Fibroblast of mammary gland (primary cell): ENCODE measurements around the gene PSMC3.

Experiments used
- DNase-seq: peaks from one replicate; pipeline ENCODE4 v3.0.0-alpha.2; 2010; ENCODE audit warnings: low read depth
- H3K4me3 ChIP-seq: 2 replicates; pipeline ENCODE4 v1.5.1; 2011; ENCODE audit warnings: low read depth, mild to moderate bottlenecking, low read length, moderate library complexity; ENCODE audit not compliant: control insufficient read depth
- TF ChIP-seq, protein P1 (sequence below): conservative IDR thresholded peaks from 2 replicates; pipeline ENCODE4 v1.5.1; 2011; ENCODE audit warnings: low read depth, low read length, inconsistent platforms; ENCODE audit not compliant: control insufficient read depth, insufficient read depth

The PSMC3 gene

DNA sequence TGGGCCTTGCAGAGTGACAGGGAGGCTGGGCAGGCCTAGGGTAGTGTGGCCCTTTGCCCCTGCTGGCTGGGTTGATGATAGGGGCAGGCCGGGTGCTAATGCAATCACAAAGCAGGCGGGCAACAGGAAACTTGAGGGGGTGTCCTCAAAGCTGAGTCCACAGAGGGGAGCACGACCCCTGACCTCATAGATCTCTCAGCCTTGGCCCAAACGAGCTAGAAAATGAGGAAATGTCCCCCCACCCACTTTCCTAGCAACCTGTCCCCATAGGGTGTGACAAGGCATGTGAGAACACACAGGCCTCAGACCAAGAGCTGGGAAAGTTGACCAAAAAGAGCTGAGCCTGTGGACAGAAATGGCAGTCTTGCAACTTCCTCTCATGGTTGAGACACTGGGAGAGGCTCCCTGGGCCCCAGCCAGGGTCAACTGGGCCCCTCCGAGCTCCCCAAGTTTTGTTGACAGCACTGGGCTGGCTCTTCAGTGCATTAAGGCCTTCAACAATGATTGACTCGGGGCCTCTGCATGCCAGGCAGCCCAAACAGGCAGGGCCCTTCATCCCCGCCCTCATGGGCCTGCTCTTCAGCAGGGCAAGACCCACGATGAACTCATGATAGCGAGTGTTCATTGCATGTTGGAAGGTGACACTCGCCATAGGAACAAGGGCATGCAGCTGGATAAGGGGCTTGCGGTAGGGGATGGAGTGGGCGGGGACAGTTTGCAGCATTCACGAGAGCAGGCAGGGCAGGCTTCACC, 38.1 kb downstream of the PSMC3 start:
- H3K4me3 ChIP-seq = no peak overlapping the region
- TF ChIP-seq, protein P1, sequence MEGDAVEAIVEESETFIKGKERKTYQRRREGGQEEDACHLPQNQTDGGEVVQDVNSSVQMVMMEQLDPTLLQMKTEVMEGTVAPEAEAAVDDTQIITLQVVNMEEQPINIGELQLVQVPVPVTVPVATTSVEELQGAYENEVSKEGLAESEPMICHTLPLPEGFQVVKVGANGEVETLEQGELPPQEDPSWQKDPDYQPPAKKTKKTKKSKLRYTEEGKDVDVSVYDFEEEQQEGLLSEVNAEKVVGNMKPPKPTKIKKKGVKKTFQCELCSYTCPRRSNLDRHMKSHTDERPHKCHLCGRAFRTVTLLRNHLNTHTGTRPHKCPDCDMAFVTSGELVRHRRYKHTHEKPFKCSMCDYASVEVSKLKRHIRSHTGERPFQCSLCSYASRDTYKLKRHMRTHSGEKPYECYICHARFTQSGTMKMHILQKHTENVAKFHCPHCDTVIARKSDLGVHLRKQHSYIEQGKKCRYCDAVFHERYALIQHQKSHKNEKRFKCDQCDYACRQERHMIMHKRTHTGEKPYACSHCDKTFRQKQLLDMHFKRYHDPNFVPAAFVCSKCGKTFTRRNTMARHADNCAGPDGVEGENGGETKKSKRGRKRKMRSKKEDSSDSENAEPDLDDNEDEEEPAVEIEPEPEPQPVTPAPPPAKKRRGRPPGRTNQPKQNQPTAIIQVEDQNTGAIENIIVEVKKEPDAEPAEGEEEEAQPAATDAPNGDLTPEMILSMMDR = no peak
- no peak for DNase-seq

DNA sequence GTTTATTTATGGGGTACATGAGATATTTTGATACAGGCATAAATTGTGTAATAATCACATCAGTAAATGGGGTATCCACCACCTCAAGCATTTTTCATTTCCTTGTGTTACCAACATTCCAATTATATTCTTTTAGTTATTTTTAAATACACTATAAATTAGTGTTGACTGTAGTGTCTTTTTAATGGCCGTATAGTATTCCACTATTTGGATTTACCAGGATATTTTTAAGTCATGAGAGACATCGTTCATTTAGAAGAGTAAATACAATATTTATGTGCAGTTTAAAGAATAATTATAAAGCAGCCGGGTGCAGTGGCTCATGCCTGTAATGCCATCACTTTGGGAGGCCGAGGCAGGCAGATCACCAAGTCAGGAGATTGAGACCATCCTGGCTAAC, 41.7 kb downstream of the PSMC3 start:
- no peak overlapping the region for H3K4me3 ChIP-seq
- TF ChIP-seq, protein P1 = no peak
- no peak for DNase-seq

DNA sequence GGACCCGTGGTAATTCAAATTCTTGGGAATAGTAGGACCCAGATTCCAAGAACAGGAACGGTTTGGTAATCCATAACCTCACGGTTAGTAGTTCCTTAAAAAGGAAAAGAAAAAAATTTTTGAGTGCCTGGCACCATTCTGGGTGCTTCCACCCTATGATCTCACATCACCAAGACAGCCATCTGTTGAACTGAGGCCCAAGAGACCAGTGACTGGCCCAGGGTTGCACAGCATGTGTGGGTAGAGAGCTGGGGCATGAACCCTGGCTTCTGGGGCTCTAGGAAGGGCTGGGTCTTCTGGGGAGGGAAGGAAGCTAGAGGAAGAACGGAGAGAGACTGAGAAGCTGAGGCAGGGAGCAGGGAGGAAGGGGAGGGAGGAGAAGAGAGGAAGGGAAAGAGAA, 43.2 kb downstream of the PSMC3 start:
- H3K4me3 ChIP-seq = no peak overlapping the region
- TF ChIP-seq, protein P1 = no peak
- DNase-seq = peak; percentile 26

DNA sequence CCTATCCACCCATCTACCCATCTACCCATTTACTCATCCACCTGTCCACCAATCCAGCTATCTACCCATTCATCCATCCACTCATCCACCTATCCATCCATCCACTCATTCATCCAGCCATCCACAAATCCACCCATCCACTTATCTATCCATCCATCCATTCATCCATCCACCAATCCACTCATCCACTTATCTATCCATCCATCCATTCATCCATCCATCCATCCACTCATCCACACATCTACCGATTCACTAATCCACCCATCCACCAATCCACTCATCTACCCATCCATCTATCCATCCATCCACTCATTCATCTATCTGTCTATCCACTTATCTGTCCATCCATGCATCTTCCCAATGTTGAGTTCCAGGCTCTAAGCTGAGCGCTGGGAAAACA, 46.2 kb downstream of the PSMC3 start:
- DNase-seq = no peak
- no peak overlapping the region for H3K4me3 ChIP-seq
- TF ChIP-seq, protein P1 = no peak

DNA sequence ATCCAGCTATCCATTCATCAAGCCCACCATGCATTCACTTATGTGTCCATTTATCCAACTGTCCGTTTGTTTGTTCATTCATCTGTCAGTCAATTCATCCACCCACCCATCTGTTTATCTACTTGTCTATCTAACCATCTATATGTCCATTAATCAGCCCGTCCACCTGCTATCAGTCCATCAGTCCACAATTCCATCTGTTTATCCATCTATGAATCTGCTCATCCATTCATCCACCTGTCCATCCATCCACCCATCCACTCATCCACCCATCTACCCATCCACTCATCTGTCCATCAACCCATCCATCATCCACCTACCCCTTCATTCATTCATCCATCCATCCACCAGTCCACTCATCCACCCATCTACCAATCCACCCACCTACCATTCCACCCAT, 46.9 kb downstream of the PSMC3 start:
- TF ChIP-seq, protein P1 = no peak
- DNase-seq = no peak
- H3K4me3 ChIP-seq = no peak overlapping the region

DNA sequence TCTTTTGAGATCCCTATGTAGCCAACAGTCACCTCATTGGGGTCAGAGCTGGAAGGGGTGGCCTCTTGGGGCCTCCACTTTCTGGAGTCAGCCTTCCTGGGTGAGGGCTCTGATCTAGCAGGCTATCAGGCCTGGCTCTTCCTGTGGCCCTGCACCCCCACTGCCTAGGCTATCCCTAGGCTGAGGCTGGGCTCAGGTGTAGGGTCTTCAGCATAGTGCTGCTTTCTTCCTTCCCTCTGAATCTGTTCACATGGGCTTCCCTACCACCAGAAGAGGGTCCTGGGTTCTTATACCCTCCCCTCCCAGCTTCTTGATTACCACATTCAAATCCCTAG, 47.4 kb downstream of the PSMC3 start:
- TF ChIP-seq, protein P1 = no peak
- DNase-seq = no peak

DNA sequence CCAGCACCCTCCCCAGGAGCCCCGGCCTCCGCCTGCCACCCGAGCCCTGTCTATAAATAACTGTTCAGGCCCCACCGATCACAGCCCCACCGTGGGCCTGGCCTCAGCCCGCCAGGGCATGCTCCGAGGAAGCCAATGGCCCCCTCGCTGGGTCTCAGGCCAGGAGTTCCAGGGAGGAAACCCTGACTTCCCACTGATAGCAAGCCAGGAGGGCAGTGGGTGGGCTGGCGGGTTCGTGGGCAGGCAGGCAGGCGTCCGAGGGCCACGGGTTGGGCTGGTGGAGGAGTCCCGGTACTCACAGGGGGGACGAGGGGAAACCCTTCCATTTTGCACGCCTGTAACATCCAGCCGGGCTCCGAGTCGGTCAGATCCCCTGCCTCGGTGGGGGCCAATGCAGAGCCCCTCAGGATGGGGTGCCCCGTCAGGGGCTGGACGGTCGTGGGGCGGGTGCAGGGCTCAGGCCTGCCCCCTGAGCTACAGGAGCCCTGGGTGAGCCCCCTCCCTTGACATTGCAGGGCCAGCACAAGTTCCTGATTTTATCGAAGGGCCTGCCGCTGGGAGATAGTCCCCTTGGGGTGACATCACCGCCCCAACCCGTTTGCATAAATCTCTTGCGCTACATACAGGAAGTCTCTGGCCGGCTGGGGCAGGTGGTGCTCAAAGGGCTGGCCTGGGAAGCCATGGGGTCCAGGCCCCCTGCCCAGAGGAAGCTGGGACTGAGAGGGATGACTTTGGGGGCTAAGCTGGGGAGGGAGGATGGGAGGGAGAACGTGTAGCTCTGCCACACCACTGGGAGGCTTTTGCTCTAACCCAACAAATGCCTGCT, 48.0 kb downstream of the PSMC3 start, which contains the start of gene SPI1:
TSS of gene SPI1 (minus strand) at position 538 of the 826 bp plus-strand sequence. CDS start at position 344, 194 bp downstream.
- TF ChIP-seq, protein P1 = no peak
- DNase-seq = no peak
- H3K4me3 ChIP-seq = no peak within 1 kb of the TSS

More for the DNA sequence above, 47.4 kb downstream of the PSMC3 start:
- H3K4me3 ChIP-seq = no peak overlapping the region
